Fibroblast of lung (primary cell): Measurements from ENCODE around the gene INVS.

Experiments used
- CTCF ChIP-seq, 2 donors: IDR thresholded peaks in 1 of 2; conservative IDR thresholded peaks in 1 of 2; 1 replicate in 1 of 2; 2 replicates in 1 of 2; pipeline ENCODE4 v1.5.1; 2011 to 2012; ENCODE audit warnings: low read length in 2 of 2, control low read depth in 1 of 2, inconsistent platforms in 1 of 2, low read depth in 1 of 2, mild to moderate bottlenecking in 1 of 2
- EZH2 ChIP-seq: IDR thresholded peaks from 2 replicates; pipeline ENCODE4 v1.5.1; 2012; ENCODE audit warnings: low read length, control low read depth, mild to moderate bottlenecking; ENCODE audit errors: missing control alignments

- TF ChIP-seq CTCF (conservative IDR thresholded peaks at IDR 0.05 in 1 of 2, IDR thresholded peaks at IDR 0.05 in 1 of 2; ENCODE audit: low read depth in 1 of 2, low read length in 2 of 2) (no peak), EZH2 (no peak)
Observed at GRCh38 chr9:100170085-100170484, 71.0 kb downstream of the INVS start.
